GM23338 (cell line): ENCODE results near the gene EXOC3L4. TPM values are rescaled to one million over a fixed set of nuclear protein-coding genes. Genes with fewer than 3 reads are reported as not detected.

Experiments
- ATAC-seq: fragments of 200-7000 bp; cut with Tn5 transposase; 3 replicates; pipeline ENCODE4 v1.9.1; 2020
- DNase-seq: peaks from one replicate; pipeline ENCODE4 v3.0.0-alpha.2; 2015; ENCODE audit warnings: low spot score
- H2AFZ ChIP-seq: fragments of 200-600 bp; sonication (generic); 2 replicates; pipeline ENCODE4 v1.8.0; 2016; ENCODE audit warnings: antibody characterized with exemption, mild to moderate bottlenecking, moderate library complexity
- H3F3A ChIP-seq: fragments of 200-600 bp; sonication (generic); replicated peaks from 2 replicates; pipeline ENCODE4 v1.8.0; 2017; ENCODE audit warnings: antibody characterized with exemption, mixed run types, low read depth
- H3K27ac ChIP-seq: fragments of 200-600 bp; sonication (generic); 2 replicates; pipeline ENCODE4 v1.6.1; 2016; ENCODE audit warnings: low read depth
- H3K27me3 ChIP-seq: fragments of 200-600 bp; sonication (generic); 2 replicates; pipeline ENCODE4 v1.8.0; 2016; ENCODE audit warnings: mild to moderate bottlenecking, mixed run types, moderate library complexity; ENCODE audit not compliant: insufficient read depth
- H3K36me3 ChIP-seq: fragments of 200-600 bp; sonication (generic); 2 replicates; pipeline ENCODE4 v1.8.0; 2016; ENCODE audit warnings: mild to moderate bottlenecking; ENCODE audit not compliant: insufficient read depth
- H3K4me1 ChIP-seq: fragments of 200-600 bp; sonication (generic); 2 replicates; pipeline ENCODE4 v1.8.0; 2016; ENCODE audit warnings: mild to moderate bottlenecking, moderate library complexity; ENCODE audit not compliant: insufficient read depth
- H3K4me2 ChIP-seq: fragments of 200-600 bp; sonication (generic); 2 replicates; pipeline ENCODE4 v1.7.1; 2017; ENCODE audit warnings: mixed run types
- H3K4me3 ChIP-seq: fragments of 200-600 bp; sonication (generic); 2 replicates; pipeline ENCODE4 v1.6.1; 2016; ENCODE audit warnings: mixed run types
- H3K79me2 ChIP-seq: fragments of 200-600 bp; sonication (generic); replicated peaks from 2 replicates; pipeline ENCODE4 v1.8.0; 2017; ENCODE audit warnings: mild to moderate bottlenecking; ENCODE audit not compliant: insufficient read depth
- H3K9me2 ChIP-seq: fragments of 200-600 bp; sonication (generic); 2 replicates; pipeline ENCODE4 v1.8.0; 2017; ENCODE audit not compliant: insufficient read depth
- H4K20me1 ChIP-seq: fragments of 200-600 bp; sonication (generic); replicated peaks from 2 replicates; pipeline ENCODE4 v1.8.0; 2017; ENCODE audit warnings: mild to moderate bottlenecking; ENCODE audit not compliant: insufficient read depth
- H3K27ac Mint-ChIP-seq: 2 replicates; pipeline ENCODE4 v1.8.0; 2020; ENCODE audit warnings: inconsistent platforms, mild to moderate bottlenecking, moderate library complexity, mixed read lengths
- H3K27me3 Mint-ChIP-seq: 3 replicates; pipeline ENCODE4 v1.8.0; 2022; ENCODE audit warnings: low read depth, mild to moderate bottlenecking, moderate library complexity, mixed read lengths, inconsistent platforms; ENCODE audit not compliant: insufficient read depth, poor library complexity
- H3K36me3 Mint-ChIP-seq: 3 replicates; pipeline ENCODE4 v1.8.0; 2021; ENCODE audit warnings: low read depth, mild to moderate bottlenecking, inconsistent platforms, moderate library complexity, mixed read lengths
- H3K4me1 Mint-ChIP-seq: 3 replicates; pipeline ENCODE4 v1.8.0; 2020; ENCODE audit warnings: mild to moderate bottlenecking, inconsistent platforms, mixed read lengths
- H3K4me3 Mint-ChIP-seq: 3 replicates; pipeline ENCODE4 v1.8.0; 2021; ENCODE audit warnings: moderate library complexity, mild to moderate bottlenecking, inconsistent platforms, mixed read lengths
- H3K9me3 Mint-ChIP-seq: 3 replicates; pipeline ENCODE4 v1.8.0; 2020; ENCODE audit warnings: moderate library complexity, mild to moderate bottlenecking, inconsistent platforms, mixed read lengths
- EZH2 ChIP-seq: fragments of 200-600 bp; sonication (generic); IDR thresholded peaks from one replicate; pipeline ENCODE4 v1.8.0; 2017; ENCODE audit warnings: antibody characterized with exemption, mild to moderate bottlenecking, low read depth; ENCODE audit not compliant: unreplicated experiment
- EZH2phosphoT487 ChIP-seq: fragments of 200-600 bp; sonication (generic); IDR thresholded peaks from one replicate; pipeline ENCODE4 v1.8.1; 2018; ENCODE audit warnings: antibody characterized with exemption; ENCODE audit not compliant: unreplicated experiment
- JUNB ChIP-seq: IDR thresholded peaks from one replicate; pipeline ENCODE4 v1.6.1; 2016; ENCODE audit warnings: antibody characterized with exemption; ENCODE audit not compliant: unreplicated experiment
- NANOG ChIP-seq: IDR thresholded peaks from 2 replicates; pipeline ENCODE4 v1.6.1; 2016; ENCODE audit warnings: antibody characterized with exemption, borderline replicate concordance
- POLR2AphosphoS5 ChIP-seq: IDR thresholded peaks from 2 replicates; pipeline ENCODE4 v1.6.1; 2016; ENCODE audit warnings: antibody characterized with exemption, low read depth
- ZNF114 ChIP-seq: fragments of 250-450 bp; sonication (Bioruptor Pico); IDR thresholded peaks from 2 replicates; pipeline ENCODE4 v1.5.0; 2020; ENCODE audit warnings: mild to moderate bottlenecking, moderate library complexity
- ZNF462 ChIP-seq: fragments of 250-450 bp; sonication (Bioruptor Pico); IDR thresholded peaks from 2 replicates; pipeline ENCODE4 v1.5.0; 2020; ENCODE audit warnings: mild to moderate bottlenecking, moderate library complexity
- polyA plus RNA-seq: library from polyadenylated mRNA; unstranded; fragments of >200 nt; fragmentation: Nextera tagmentation; extraction: Ambion mirVana; gene quantifications from 2 replicates; pipeline ENCODE4 v1.2.1, GENCODE V29; 2016
- total RNA-seq: library from RNA; depleted of rRNA; stranded (reverse); fragments of >200 nt; shearing (Covaris generic); gene quantifications from 2 replicates; pipeline ENCODE4 v1.2.3, GENCODE V29; 2014
- TF ChIP-seq, protein P1 (sequence below): IDR thresholded peaks from one replicate; pipeline ENCODE4 v1.6.1; 2018; ENCODE audit warnings: antibody characterized with exemption; ENCODE audit not compliant: unreplicated experiment

EXOC3L4 gene
- total and polyA plus RNA-seq, 2 experiments from 2014 or later = not detected

GRCh38 chr14:103128631-103129300 lies 34.2 kb downstream of the EXOC3L4 start:
- no peaks in the 10 kb centered on the region for H3K36me3 ChIP-seq
- no peaks in the 10 kb centered on the region for H3K79me2 ChIP-seq
- ATAC-seq (no peak), DNase-seq (no peak)
- Mint-ChIP-seq H3K4me1 (peaks cover 11% of the 10 kb centered on the region), H3K36me3 (peaks cover 8% of the 10 kb centered on the region; the same call in 1 of the 3 replicates), H3K4me3 (no peak overlapping the region; the same call in 2 of the 3 replicates), H3K27me3 (peaks cover 50% of the 10 kb centered on the region), H3K27ac (no peak overlapping the region), H3K9me3 (no peaks in the 10 kb centered on the region; the same call in 1 of the 3 replicates)
- H3K9me2 ChIP-seq = no peaks in the 10 kb centered on the region
- H3K4me2 ChIP-seq = no peak overlapping the region
- H4K20me1 ChIP-seq = peaks cover 9% of the 10 kb centered on the region
- H3K27me3 ChIP-seq = peaks cover 47% of the 10 kb centered on the region
- TF ChIP-seq POLR2AphosphoS5 (no peak), JUNB (no peak), ZNF114 (CRISPR knock-in tag) (no peak)
- H3K4me3 ChIP-seq = no peak overlapping the region
- H3K27ac ChIP-seq = no peak overlapping the region
- H2AFZ ChIP-seq = no peak overlapping the region
- H3K4me1 ChIP-seq = no peaks in the 10 kb centered on the region
- 0 out of 2 replicates have a peak, but pooled peaks cover 5% of the 10 kb centered on the region for H3F3A ChIP-seq

DNA sequence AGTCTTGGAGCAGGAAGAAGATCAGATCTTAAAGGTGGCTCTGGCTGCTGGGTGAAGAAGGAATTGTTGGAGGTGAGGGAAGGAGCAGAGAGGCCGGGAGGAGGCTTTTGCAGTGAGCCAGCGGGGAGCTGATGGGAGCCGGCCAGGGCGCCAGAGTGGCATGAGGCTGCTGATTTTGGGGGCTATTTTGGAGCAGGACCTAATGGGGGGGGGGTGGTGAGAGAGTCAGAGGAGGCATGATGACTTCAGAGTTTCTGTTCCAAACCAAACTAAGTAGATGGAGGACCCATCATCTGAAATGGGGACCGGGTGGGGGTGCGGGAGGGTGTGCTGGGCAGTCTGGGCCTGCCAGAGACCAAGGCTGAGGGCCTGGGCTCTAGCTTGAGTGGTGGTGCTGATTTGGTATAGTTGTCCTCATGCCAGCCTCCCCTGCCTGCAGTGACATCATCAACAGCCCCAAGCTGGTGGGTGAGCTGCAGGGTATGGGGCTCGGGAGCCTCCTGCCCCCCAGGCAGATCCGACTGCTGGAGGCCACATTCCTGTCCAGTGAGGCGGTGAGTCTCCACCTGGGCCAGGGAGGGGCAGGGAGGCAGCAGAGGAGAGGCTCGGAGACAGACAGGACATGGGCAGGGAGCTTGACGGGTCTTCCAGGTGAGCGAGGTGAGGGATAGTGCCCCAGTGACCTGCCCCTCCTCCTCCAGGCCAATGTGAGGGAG lies 34.9 kb downstream of the EXOC3L4 start:
- Mint-ChIP-seq H3K27me3 (peaks cover 44% of the 10 kb centered on the region), H3K36me3 (peaks cover 8% of the 10 kb centered on the region; the same call in 1 of the 3 replicates), H3K27ac (no peak overlapping the region), H3K9me3 (no peaks in the 10 kb centered on the region; the same call in 1 of the 3 replicates), H3K4me3 (no peak overlapping the region; the same call in 2 of the 3 replicates), H3K4me1 (peaks cover 7% of the 10 kb centered on the region)
- H3K36me3 ChIP-seq = no peaks in the 10 kb centered on the region
- H3F3A ChIP-seq = 0 out of 2 replicates have a peak, but pooled peaks cover 5% of the 10 kb centered on the region
- H3K4me2 ChIP-seq = no peak overlapping the region
- H3K4me1 ChIP-seq = no peaks in the 10 kb centered on the region
- no peaks in the 10 kb centered on the region for H3K9me2 ChIP-seq
- H3K27ac ChIP-seq = no peak overlapping the region
- no peak overlapping the region for H2AFZ ChIP-seq
- DNase-seq = no peak
- peaks cover 9% of the 10 kb centered on the region for H4K20me1 ChIP-seq
- no peak for ATAC-seq
- no peak overlapping the region for H3K4me3 ChIP-seq
- H3K27me3 ChIP-seq = peaks cover 40% of the 10 kb centered on the region
- no peaks in the 10 kb centered on the region for H3K79me2 ChIP-seq
- TF ChIP-seq, protein P1, sequence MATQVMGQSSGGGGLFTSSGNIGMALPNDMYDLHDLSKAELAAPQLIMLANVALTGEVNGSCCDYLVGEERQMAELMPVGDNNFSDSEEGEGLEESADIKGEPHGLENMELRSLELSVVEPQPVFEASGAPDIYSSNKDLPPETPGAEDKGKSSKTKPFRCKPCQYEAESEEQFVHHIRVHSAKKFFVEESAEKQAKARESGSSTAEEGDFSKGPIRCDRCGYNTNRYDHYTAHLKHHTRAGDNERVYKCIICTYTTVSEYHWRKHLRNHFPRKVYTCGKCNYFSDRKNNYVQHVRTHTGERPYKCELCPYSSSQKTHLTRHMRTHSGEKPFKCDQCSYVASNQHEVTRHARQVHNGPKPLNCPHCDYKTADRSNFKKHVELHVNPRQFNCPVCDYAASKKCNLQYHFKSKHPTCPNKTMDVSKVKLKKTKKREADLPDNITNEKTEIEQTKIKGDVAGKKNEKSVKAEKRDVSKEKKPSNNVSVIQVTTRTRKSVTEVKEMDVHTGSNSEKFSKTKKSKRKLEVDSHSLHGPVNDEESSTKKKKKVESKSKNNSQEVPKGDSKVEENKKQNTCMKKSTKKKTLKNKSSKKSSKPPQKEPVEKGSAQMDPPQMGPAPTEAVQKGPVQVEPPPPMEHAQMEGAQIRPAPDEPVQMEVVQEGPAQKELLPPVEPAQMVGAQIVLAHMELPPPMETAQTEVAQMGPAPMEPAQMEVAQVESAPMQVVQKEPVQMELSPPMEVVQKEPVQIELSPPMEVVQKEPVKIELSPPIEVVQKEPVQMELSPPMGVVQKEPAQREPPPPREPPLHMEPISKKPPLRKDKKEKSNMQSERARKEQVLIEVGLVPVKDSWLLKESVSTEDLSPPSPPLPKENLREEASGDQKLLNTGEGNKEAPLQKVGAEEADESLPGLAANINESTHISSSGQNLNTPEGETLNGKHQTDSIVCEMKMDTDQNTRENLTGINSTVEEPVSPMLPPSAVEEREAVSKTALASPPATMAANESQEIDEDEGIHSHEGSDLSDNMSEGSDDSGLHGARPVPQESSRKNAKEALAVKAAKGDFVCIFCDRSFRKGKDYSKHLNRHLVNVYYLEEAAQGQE = no peak
- no peak for TF ChIP-seq JUNB
- TF ChIP-seq EZH2phosphoT487 = no peak
- TF ChIP-seq POLR2AphosphoS5 = no peak
- no peak for TF ChIP-seq ZNF462 (CRISPR knock-in tag)
- TF ChIP-seq NANOG = no peak
- TF ChIP-seq EZH2 = no peak
